ENCODE results near the gene LENG9. TPM values are rescaled to one million over a fixed set of nuclear protein-coding genes. Genes with fewer than 3 reads are reported as not detected.
"Not testable (repeated sequence)": the region's sequence is repeated elsewhere in the genome, so short reads cannot be mapped to it uniquely, and the experiment has no call there.

LENG9 gene
- 1 to 10 TPM; 3.3 to 5.4 TPM for total RNA-seq
- long read RNA-seq: 0 reads

DNA sequence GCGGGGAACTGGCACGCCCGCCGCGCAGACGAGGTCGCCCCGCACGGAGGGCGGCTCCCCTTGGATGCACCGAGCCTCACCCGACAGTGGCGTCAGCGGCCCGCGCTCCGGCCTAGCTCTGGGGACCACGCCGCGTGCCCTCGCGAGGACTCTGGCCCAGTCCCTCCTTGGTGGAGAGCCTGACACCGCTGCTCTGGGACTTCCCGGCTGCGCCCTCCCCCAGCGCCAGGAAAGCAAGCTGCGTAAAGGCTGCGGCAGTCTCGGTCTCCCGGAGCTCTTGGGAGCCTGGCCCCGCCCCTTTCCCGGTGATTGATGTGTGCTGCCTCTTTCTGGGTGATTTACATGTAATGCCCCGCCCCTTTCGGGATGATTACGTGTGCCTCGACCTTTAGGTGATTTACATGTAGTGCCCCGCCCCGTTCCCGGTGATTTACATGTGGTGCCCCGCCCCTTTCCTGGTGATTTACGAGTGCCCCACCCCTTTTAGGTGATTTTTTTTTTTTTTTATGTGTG is at the start of gene LENG9:
LENG9 (minus strand) TSS at position 248 of the 513 bp plus-strand sequence. CDS start 252 bp downstream, outside the sequence.
- intact Hi-C loops (cut with DNase I): no loop called here
- ATAC-seq (peak; percentile 75 to 81), DNase-seq (peak; percentile 100)

DNA sequence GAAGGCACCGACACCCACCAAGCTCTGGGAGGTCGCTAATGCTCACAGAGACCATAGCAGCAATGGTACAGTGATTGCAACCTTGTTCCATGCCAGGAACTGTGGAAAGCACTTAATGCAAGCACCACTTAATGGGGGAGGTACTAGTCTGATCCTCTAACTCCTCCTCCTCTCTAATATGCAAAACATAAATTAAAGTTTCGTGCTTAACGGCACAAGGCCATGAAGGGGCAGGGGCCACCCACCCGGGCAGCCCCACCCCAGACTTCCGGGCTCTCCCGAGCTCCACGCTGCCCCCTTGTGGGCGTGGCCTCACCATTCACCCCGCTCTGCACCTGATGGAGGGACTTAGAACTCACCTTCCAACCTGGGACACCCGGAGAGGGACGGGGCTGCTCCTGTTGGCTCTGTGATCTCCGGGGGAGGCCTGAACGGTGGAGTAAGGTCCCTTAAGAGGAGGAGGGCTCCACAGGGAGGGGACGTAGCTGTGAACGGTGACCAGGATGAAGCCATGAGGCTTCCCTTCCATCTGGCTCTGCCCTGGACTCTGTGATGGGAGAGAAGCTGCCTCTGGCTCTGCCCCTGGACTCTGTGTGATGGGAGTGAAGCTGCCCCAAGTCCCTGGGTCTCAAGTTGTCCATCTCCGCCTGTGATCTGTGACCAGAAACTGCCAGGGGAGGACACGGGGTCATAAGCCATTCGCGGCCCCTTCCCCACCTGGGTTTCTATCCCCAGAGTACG is 45.8 kb upstream of the LENG9 start:
- peak in 1 of 2 donors; percentile 36 for ATAC-seq
- intact Hi-C loops (cut with DNase I); DNase-seq: not testable (repeated sequence)

DNA sequence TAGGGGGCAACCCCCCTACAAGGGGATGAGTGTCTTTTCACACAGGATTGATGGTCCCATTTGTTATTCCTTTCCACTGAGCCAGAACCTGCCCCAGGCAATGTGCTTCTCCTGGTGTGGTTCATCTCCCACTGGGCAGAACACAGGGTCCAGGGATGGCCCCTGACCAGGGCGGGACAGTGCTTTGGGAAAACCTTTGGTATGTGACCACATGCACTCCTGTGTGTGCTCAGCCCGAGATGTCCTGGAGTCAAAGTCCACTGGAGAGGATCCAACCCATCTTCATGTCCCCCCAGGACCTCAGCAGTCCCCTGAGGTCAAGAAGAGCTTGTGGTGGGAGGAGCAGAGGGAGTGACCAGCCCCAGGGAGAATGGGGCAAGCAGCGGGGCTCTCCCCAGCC is 44.9 kb upstream of the LENG9 start:
- intact Hi-C loops (cut with DNase I); DNase-seq: not testable (repeated sequence)
- peak in 1 of 2 donors; percentile 18 for ATAC-seq

DNA sequence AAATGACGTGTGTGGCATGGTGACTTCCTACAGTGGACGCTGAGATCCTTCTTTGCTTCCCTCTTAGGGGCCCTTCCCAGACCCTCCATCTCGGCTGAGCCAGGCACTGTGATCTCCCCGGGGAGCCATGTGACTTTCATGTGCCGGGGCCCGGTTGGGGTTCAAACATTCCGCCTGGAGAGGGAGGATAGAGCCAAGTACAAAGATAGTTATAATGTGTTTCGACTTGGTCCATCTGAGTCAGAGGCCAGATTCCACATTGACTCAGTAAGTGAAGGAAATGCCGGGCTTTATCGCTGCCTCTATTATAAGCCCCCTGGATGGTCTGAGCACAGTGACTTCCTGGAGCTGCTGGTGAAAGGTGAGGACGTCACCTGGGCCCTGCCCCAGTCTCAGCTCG is 44.2 kb upstream of the LENG9 start:
- DNase-seq (no peak), ATAC-seq (no peak)
- intact Hi-C loops (cut with DNase I): no loop called here

DNA sequence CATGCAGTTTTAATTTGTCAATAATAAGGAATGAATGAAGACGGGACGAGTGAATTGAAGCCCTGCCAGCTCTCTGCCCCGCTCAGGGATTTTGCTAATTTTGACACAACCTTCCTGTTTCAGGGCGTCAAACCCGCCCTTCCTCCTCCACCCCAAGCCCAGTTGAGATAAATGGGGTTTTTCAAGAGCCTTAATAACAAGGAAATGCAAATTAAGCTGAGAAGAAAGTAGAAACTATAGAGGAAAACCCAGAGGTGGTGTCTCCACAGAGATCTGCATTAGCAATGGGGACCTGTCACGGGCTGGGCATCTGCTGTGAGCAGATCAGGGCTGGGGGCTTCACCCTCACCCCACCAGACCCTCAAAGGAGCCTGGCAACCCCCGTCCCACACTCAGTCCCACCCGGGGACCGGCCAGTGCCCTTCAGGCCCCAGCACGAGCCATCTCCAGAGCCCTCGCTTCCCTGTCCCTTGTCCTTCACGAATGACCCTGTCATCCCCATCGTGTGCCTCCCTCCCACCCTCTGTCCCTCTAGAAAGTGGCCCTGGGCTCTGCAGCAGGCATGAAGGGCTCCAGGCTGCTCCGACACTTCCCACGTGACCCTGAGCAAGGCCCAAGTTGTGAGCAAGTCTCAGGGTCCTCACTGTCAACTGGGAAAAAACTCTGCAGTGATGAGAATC is 43.6 kb upstream of the LENG9 start:
- DNase-seq; ATAC-seq; intact Hi-C loops (cut with DNase I): not testable (repeated sequence)

DNA sequence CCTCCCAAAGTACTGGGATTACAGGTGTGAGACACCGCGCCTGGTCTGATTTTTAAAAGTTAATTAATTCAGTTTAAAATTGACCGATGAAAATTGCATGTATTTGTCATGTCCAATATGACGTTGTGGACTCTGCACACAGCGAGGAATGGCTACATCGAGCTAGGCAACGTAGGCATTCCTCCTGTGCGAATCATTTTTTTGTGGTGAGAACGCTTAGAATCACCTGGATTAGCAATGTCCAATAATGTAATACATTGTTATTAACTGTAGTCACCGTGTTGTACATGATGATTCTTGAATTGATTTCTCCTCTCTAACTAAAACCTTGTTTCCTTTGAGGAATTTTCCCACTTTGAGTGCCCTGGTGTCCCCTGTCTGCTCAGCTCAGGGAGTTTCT is 42.5 kb upstream of the LENG9 start:
- no peak for DNase-seq
- intact Hi-C loops (cut with DNase I): no loop called here
- ATAC-seq: no peak

DNA sequence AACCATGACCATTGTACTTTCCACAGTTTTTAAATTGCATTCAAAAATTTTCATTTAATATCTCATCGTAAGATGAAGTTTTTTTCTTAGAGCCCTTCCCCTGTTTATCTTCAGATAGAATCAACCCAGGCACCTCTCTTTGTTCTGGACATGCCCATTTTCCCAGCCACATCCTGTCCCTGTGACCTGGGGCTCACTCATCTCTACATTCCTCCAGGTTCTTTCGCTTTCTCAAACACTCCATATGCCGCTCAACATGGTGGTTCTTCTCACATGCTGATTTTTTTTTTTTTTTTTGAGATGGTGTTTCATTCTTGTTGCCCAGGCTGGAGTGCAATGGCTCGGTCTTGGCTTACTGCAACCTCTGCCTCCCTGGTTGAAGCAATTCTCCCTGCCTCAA is 42.0 kb upstream of the LENG9 start:
- intact Hi-C loops (cut with DNase I); ATAC-seq; DNase-seq: not testable (repeated sequence)

DNA sequence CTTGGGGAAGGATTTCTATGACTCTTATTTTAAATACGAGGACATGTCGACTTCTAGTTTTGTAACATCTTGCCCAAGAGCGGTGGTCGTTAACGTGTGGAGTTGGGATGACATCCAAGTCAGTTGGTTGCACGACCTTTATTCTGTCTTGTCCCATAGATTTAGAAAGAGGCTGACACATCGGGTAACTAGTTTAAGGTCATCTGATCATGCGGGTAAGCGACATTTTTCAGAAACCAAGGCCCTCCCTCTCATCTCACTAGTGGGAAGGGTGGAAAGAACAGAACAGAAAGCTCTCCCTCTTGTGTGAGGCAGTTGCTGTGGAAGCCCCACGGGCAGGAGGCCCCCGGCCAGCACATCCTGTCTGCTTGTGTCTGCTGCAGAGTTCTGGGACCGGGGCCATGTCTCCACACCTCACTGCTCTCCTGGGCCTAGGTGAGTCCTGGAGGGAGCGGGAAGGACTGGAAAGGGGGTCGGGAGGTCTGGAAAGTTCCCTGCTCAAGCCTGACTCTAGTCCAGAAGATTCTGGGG is 39.0 kb upstream of the LENG9 start, which contains the start of gene LAIR2:
LAIR2 (plus strand) TSS at position 314 of the 531 bp plus-strand sequence; CDS start at position 402, 88 bp downstream.
- DNase-seq (no peak), ATAC-seq (no peak)
- intact Hi-C loops (cut with DNase I): no loop called here

DNA sequence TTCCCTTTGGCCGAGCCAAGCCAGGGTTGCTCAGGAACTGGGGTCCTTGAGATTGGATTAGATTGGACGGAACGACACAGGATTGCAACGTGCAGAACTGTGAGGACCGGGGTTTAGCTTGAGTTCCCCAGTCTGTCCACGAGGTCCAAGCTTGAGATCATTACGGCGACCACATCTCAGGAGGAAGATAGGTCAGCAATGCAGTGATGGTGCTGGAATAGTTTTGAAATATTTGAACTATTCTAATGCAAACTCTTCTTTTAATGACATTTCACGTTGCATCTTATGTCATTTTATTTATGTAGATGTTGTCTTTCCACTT is 34.8 kb upstream of the LENG9 start:
- intact Hi-C loops (cut with DNase I): not testable (repeated sequence)
- ATAC-seq: peak in 1 of 2 donors; percentile 23

DNA sequence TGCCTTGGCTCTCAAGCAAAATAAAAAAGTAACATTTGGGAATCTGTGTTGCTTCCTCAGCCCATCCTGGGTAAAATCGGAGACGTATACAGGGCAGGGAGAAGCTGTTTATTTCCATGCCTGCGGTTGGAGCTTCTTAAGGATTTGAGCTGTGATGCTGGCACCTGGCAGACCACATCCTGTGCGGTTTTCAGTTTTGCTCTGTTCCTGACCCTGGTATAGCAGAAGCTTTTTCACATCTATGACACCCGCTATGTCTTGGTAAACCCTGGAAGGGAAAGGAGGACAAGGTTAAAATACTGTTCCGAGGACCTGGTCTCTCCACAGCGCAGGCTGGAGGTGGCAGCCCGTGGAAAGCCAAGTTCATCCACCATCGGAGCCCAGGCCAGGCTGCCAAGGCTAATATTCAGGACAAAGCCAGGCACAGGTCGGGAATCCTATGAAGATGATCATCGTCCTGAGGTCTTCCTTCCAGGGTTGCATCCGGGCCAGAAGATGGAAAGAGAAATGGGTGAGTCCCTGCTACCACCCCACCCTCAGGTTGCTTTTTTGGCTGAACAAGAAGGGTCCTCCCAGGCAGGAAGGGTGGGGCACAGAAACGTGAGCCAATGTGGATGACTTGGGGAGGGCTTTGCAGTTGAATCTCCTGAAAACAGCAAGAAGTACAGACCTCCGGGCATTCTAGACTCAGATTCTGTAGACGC is 34.3 kb upstream of the LENG9 start:
- DNase-seq; ATAC-seq; intact Hi-C loops (cut with DNase I): not testable (repeated sequence)

More for the DNA sequence above, 34.8 kb upstream of the LENG9 start:
- DNase-seq: not testable (repeated sequence)

DNA sequence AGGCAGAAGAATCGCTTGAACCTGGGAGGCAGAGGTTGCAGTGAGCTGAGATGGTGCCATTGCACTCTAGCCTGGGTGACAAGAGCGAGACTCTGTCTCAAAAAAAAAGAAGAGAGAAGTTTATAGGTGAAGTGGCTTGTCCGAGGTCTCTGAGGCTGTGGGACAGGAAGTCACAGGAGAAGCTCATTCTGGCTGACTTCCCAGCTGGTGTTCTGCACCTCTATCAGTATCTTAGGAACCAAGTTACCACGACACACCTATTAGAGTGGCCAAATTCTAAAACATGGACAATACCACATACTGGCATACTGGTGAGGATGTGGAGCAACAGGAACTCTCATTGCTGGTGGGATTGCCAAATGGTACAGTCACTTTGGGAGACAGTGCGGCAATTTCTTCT is 31.7 kb upstream of the LENG9 start:
- DNase-seq; ATAC-seq; intact Hi-C loops (cut with DNase I): not testable (repeated sequence)

DNA sequence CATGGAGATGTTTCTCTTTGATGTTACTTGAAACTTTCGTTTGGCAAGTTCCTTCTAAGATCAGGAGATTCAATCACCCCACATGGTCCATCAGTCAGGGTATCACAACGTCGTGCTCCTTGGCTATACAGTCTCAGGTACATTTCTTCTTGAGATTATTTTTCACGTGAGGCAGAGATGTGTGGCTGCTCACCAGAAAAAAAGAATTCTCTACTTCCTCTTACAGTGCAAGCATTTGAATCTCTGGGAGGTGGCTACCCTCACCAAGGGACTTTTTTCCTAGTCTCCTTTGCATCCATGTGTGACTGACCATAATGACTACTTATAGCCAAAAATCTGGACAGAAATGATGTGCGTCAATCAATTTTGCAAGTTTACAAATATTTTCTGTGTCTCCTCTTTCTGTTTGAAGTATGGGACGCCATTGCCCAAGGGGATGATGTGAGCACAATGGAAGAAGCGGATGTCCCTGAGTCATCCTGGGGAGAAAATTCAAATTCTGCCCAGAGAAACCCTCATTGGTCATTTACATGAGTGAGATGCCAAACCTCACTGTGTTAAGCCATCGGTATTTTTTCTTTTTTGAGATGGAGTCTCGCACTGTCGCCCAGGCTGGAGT is 30.5 kb upstream of the LENG9 start:
- ATAC-seq: no peak

DNA sequence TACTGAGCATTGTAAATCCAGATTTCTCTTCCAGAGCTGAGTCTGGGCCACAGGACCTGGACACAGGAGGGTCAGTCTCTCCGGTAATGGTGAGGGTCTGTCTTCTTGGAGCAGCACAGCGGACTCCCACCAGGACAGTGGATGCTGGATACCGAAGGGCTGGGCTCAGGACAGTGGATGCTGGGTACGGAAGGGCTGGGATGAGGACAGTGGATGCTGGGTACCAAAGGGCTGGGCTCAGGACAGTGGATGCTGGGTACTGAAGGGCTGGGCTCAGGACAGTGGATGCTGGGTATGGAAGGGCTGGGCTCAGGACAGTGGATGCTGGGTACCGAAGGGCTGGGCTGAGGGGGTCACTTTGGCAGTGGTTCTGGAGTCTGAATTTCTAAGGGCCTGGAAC is 29.5 kb upstream of the LENG9 start:
- DNase-seq; ATAC-seq; intact Hi-C loops (cut with DNase I): not testable (repeated sequence)

More for the DNA sequence above, 30.5 kb upstream of the LENG9 start:
- no peak for DNase-seq
- intact Hi-C loops (cut with DNase I): no loop called here

DNA sequence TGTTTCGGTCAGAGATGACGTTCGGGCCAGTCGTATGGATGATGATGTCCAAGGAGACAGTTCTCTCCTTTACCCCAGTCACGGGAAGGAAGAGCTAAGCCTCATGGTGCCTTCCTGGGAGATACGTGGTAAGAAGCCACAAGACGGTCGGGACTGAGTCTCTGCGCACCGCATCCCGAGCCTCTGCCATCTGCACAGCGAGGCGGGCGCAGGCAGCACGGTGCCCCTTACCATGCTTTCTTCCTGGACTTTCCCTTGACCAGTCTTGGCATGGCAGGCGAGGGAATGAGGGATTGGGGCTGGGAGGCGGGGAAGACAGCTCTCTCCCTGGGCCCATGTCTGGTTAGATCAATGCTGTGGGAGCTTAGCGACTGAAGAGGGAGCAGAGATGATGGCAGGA is 29.0 kb upstream of the LENG9 start:
- no peak for ATAC-seq
- intact Hi-C loops (cut with DNase I): no loop called here
- DNase-seq: no peak

DNA sequence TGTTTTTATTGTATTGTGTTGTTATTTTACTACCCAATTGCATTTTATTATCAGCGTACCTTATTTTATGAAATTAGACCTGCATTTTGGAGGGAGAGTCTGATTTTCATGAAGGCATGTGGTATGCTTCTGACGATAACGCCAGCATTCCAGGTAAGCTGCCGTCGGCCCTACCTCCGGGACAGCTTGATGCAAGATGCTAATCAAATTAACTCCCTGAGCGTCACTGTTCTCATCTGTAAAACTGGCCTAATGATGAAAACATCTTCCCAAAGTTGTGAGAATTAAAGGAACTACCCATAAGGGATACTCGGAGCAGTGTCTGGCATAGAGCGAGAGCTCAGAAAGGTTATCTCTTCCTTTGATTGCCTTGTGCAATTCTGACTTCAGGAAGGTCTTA is 26.2 kb upstream of the LENG9 start:
- intact Hi-C loops (cut with DNase I): no loop called here
- DNase-seq (no peak), ATAC-seq (no peak)

DNA sequence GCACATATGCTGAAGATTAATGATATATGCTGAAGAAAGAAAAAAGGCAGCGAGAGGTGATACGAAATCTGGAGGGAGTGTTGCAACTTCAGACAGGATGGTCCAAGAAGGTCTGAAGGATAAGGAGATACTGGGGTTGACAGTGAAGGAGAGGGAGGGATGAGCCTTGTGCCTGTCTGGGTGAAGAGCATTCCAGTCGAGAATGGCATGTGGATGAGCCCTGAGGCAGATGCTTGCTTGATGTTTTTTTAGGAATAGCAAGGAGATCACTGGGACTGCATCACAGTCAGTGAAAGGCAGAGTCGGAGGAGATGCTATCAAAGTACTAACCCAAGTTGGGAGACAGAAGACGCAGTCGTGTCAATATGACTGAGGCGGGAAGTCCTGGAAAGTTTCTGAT is 25.8 kb upstream of the LENG9 start:
- ATAC-seq (no peak), DNase-seq (no peak)
- intact Hi-C loops (cut with DNase I): no loop called here

DNA sequence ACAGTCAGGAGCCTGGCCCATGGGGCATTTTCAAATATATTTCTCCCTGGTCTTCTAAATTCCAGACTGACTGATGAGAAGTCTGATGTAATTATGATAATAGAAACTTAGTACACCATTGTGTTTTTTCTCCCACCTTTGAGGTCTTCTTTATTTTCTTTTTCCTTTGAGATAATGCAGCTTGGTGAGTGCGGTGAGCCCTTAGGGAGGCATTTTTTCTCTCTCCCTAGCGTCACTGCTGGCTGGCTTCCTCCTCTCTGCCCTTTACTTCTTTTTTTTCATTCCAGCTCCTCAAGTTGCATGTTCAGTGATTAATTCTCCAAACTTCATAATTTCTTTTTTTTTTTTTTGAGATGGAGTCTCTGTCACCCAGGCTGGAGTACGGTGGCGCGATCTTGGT is 22.3 kb upstream of the LENG9 start:
- DNase-seq (no peak), ATAC-seq (no peak)
- intact Hi-C loops (cut with DNase I): no loop called here

DNA sequence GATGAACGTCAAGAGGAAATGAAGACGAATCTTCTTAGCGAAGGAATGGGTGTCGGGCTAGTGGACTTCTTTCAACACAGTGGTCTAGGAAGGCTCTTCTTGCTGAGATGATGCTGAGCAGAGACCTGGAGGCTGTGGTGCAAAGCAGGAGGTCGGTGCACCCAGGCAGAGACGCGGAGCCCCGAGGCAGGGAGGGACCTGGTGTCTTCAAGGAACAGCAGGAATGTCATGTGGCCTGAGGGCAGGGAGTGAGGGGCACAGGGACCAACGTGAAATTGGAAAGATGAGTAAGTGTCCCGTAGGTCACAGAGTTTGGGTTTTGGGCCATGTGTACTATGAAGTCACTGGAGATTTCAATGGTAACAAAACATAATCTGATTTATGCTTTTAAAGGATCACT is 20.9 kb upstream of the LENG9 start:
- ATAC-seq: no peak
- intact Hi-C loops (cut with DNase I): loop anchor here in 1 of 2 donors (5.0 kb wide), 1 partner anchor 193 kb away; no protein-coding TSS in a partner anchor
- DNase-seq: no peak

DNA sequence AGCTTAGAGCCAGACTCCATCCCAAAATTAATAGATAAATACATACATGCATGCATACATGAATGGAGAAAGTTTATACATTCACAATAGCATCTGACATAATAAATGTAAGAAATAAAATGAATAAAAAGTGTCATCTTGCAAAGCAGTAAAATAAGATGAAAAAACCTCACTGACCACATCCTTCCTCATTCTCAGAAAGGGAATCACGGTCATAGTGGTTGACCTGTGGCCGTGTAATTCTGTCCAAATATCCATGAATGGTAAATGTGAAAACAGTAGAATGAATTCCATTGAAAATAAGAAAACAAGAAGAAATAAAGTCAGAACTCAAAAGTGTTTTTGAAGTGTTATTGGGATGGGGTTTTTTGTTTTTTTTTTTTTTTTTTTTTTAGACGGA is 19.3 kb upstream of the LENG9 start:
- no peak for ATAC-seq
- DNase-seq: no peak
- intact Hi-C loops (cut with DNase I): loop anchor here in 1 of 2 donors (5.0 kb wide), 1 partner anchor 194 kb away; no protein-coding TSS in a partner anchor
